Ascending aorta (tissue), 2 donors: ENCODE measurements around the gene SLC26A2. TPM values are rescaled to one million over a fixed set of nuclear protein-coding genes. Genes with fewer than 3 reads are reported as not detected.

ENCODE experiments used
- DNase-seq, 2 donors: peaks; one replicate each; pipeline ENCODE4 v3.0.0-alpha.2; 2019; ENCODE audit warnings: low spot score in 2 of 2
- H3K27ac ChIP-seq, 2 donors: fragments of 200-600 bp; sonication (generic); one replicate each; pipeline ENCODE4 v1.5.1; 2016 to 2017; ENCODE audit warnings: mild to moderate bottlenecking in 1 of 2
- H3K27me3 ChIP-seq: fragments of 200-600 bp; sonication (generic); one replicate; pipeline ENCODE4 v1.5.1; 2017
- H3K36me3 ChIP-seq, 2 donors: fragments of 200-600 bp; sonication (generic); one replicate each; pipeline ENCODE4 v1.5.1; 2016
- H3K4me1 ChIP-seq, 2 donors: fragments of 200-600 bp; sonication (generic); one replicate each; pipeline ENCODE4 v1.5.1; 2016 to 2017; ENCODE audit warnings: mild to moderate bottlenecking in 1 of 2
- H3K4me3 ChIP-seq, 2 donors: fragments of 200-600 bp; sonication (generic); one replicate each; pipeline ENCODE4 v1.5.1; 2016 to 2017; ENCODE audit warnings: mild to moderate bottlenecking in 1 of 2
- H3K9me3 ChIP-seq, 2 donors: fragments of 200-600 bp; sonication (generic); one replicate each; pipeline ENCODE4 v1.5.1; 2016
- intact Hi-C: fragments of 100-400 bp; cut with DNase I; formaldehyde crosslinking; loops from one replicate; pipeline ENCODE4 v1.15.1; 2023
- total RNA-seq: library from RNA; depleted of rRNA; stranded (reverse); fragments of >200 nt; gene quantifications from one replicate; pipeline ENCODE4 v1.1.0, GENCODE V29; 2016
- TF ChIP-seq, protein P1 (sequence below), 3 experiments: fragments of 200-600 bp in 2 of 3; fragments of 450-650 bp in 1 of 3; sonication (generic) in 2 of 3; IDR thresholded peaks; one replicate each; pipeline ENCODE4 v1.5.1; 2016 to 2019; ENCODE audit warnings: antibody characterized with exemption in 3 of 3, mild to moderate bottlenecking in 1 of 3, moderate library complexity in 1 of 3

The SLC26A2 gene
- total RNA-seq, 1 donor from 2014 or later: 6.9 TPM

DNA sequence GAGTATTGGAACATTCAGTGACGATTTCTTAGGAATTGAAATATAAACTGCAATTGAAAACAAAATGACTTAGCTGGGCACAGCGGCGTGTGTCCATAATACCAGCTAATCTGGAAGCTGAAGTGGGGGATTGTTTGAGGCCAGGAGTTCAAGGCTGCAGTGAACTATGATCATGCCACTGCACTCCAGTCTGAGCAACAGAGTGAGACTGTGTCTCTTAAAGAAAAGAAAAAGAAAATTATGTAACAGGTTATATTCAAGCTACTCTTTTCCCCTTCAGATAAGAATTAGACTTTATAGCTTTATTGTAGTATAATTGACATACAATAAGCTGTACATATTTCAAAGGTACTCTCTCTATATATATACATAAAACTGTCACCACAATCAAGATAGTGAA lies 6.4 kb downstream of the SLC26A2 start:
- intact Hi-C loops: loop anchor here (10.0 kb wide), 1 partner anchor 52 kb away; no protein-coding TSS in a partner anchor
- no peaks in the 10 kb centered on the region for H3K4me1 ChIP-seq
- TF ChIP-seq, protein P1, sequence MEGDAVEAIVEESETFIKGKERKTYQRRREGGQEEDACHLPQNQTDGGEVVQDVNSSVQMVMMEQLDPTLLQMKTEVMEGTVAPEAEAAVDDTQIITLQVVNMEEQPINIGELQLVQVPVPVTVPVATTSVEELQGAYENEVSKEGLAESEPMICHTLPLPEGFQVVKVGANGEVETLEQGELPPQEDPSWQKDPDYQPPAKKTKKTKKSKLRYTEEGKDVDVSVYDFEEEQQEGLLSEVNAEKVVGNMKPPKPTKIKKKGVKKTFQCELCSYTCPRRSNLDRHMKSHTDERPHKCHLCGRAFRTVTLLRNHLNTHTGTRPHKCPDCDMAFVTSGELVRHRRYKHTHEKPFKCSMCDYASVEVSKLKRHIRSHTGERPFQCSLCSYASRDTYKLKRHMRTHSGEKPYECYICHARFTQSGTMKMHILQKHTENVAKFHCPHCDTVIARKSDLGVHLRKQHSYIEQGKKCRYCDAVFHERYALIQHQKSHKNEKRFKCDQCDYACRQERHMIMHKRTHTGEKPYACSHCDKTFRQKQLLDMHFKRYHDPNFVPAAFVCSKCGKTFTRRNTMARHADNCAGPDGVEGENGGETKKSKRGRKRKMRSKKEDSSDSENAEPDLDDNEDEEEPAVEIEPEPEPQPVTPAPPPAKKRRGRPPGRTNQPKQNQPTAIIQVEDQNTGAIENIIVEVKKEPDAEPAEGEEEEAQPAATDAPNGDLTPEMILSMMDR (IDR thresholded peaks at IDR 0.05): no peak

GRCh38 chr5:149969181-149969930 lies 8.8 kb downstream of the SLC26A2 start:
- H3K27ac ChIP-seq: no peak overlapping the region
- intact Hi-C loops: loop anchor here (10.0 kb wide), 1 partner anchor 55 kb away; no protein-coding TSS in a partner anchor

More for the DNA sequence above, 6.4 kb downstream of the SLC26A2 start:
- no peak overlapping the region for H3K4me3 ChIP-seq
- no peak for DNase-seq
- H3K27me3 ChIP-seq: no peaks in the 10 kb centered on the region
- no peak overlapping the region for H3K27ac ChIP-seq
- no peaks in the 10 kb centered on the region for H3K36me3 ChIP-seq
- H3K9me3 ChIP-seq: no peaks in the 10 kb centered on the region

GRCh38 chr5:149975409-149975808 lies 14.9 kb downstream of the SLC26A2 start:
- Histone ChIP-seq H3K4me3 (no peak overlapping the region), H3K27me3 (no peaks in the 10 kb centered on the region), H3K4me1 (no peaks in the 10 kb centered on the region), H3K9me3 (no peaks in the 10 kb centered on the region), H3K27ac (no peak overlapping the region), H3K36me3 (peaks cover 19 to 31% of the 10 kb centered on the region in 2 donors)
- intact Hi-C loops: no loop called here
- TF ChIP-seq, protein P1 (IDR thresholded peaks at IDR 0.05): no peak
- DNase-seq: no peak

More at GRCh38 chr5:149969181-149969930, 8.8 kb downstream of the SLC26A2 start:
- no peak overlapping the region for H3K4me3 ChIP-seq
- TF ChIP-seq, protein P1 (IDR thresholded peaks at IDR 0.05): no peak
- DNase-seq: no peak
- H3K9me3 ChIP-seq: no peaks in the 10 kb centered on the region
- H3K36me3 ChIP-seq: no peaks in the 10 kb centered on the region
- H3K27me3 ChIP-seq: no peaks in the 10 kb centered on the region
- no peaks in the 10 kb centered on the region for H3K4me1 ChIP-seq

GRCh38 chr5:149979896-149980295 lies 19.3 kb downstream of the SLC26A2 start:
- no peak for DNase-seq
- Histone ChIP-seq H3K27ac (no peak overlapping the region), H3K9me3 (no peaks in the 10 kb centered on the region), H3K27me3 (no peaks in the 10 kb centered on the region), H3K4me3 (no peak overlapping the region), H3K36me3 (peaks cover 34 to 53% of the 10 kb centered on the region in 2 donors), H3K4me1 (no peaks in the 10 kb centered on the region)
- TF ChIP-seq, protein P1 (IDR thresholded peaks at IDR 0.05): no peak
- intact Hi-C loops: no loop called here

DNA sequence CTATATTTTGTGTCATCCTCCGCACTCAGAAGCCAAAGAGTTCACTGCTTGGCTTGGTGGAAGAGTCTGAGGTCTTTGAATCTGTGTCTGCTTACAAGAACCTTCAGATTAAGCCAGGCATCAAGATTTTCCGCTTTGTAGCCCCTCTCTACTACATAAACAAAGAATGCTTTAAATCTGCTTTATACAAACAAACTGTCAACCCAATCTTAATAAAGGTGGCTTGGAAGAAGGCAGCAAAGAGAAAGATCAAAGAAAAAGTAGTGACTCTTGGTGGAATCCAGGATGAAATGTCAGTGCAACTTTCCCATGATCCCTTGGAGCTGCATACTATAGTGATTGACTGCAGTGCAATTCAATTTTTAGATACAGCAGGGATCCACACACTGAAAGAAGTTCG lies 20.6 kb downstream of the SLC26A2 start:
- Histone ChIP-seq H3K27ac (no peak overlapping the region), H3K4me1 (no peaks in the 10 kb centered on the region), H3K27me3 (no peaks in the 10 kb centered on the region), H3K4me3 (no peak overlapping the region), H3K36me3 (peaks cover 34 to 53% of the 10 kb centered on the region in 2 donors), H3K9me3 (no peaks in the 10 kb centered on the region)
- DNase-seq: no peak
- intact Hi-C loops: no loop called here
- TF ChIP-seq, protein P1 (IDR thresholded peaks at IDR 0.05): no peak
